Measurements from ENCODE around the gene B3GAT1. TPM values are rescaled to one million over a fixed set of nuclear protein-coding genes. Genes with fewer than 3 reads are reported as not detected.

The B3GAT1 gene
- total and polyA plus RNA-seq, 12 donors, result 0.09 to 10.3 (median 2.1) TPM; not detected in 1

DNA sequence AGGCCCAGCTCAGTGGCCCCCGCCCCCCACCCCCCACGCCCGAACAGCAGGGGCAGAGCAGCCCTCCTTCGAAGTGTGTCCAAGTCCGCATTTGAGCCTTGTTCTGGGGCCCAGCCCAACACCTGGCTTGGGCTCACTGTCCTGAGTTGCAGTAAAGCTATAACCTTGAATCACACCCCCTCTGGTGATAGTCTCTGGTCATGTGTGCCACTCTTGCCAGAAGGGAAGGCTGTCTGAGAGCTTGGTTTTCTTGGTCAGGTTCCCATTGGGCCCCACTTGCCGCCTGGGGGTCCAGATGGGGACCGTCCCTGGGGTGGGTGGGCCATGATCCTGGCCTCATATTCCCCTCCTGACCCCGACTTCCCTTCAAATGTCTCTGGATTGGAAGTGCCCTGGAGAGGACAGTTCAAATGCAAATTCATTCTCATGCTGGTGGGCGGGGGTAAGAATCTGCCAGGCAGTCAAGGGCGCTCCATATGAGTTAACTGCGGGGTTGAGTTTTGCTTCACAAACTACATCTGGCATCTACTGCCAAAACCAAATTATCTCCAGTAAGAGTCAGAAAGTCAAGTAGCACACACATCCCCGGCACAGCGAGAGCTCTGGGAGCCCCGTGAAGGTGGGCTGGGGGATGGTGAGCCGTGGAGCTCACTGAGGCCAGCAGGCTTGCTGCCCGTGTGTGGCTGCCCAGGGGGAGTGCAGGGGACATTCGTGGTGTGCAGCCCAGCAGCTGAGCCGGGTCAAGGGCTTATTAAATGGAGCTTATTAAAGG is 35.7 kb downstream of the B3GAT1 start:
- no peaks in the 10 kb centered on the region for H3K4me1 ChIP-seq (replicated peaks in 1 of 2)
- H3K27me3 ChIP-seq, result no peaks in the 10 kb centered on the region
- no peaks in the 10 kb centered on the region for H3K36me3 ChIP-seq (replicated peaks in 1 of 2)
- H3K27ac ChIP-seq, result no peak overlapping the region
- intact Hi-C loops (cut with DNase I), result no loop called here
- DNase-seq, result no peak
- H3K4me3 ChIP-seq, result no peak overlapping the region
- TF ChIP-seq POLR2A (IDR thresholded peaks at IDR 0.05), result no peak
- TF ChIP-seq, protein P1, sequence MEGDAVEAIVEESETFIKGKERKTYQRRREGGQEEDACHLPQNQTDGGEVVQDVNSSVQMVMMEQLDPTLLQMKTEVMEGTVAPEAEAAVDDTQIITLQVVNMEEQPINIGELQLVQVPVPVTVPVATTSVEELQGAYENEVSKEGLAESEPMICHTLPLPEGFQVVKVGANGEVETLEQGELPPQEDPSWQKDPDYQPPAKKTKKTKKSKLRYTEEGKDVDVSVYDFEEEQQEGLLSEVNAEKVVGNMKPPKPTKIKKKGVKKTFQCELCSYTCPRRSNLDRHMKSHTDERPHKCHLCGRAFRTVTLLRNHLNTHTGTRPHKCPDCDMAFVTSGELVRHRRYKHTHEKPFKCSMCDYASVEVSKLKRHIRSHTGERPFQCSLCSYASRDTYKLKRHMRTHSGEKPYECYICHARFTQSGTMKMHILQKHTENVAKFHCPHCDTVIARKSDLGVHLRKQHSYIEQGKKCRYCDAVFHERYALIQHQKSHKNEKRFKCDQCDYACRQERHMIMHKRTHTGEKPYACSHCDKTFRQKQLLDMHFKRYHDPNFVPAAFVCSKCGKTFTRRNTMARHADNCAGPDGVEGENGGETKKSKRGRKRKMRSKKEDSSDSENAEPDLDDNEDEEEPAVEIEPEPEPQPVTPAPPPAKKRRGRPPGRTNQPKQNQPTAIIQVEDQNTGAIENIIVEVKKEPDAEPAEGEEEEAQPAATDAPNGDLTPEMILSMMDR (IDR thresholded peaks at IDR 0.05), result no peak
- H3K9me3 ChIP-seq (replicated peaks in 1 of 3), result no peaks in the 10 kb centered on the region
- WGBS, 4 donors, result 73 to 78% (median 75%) methylated on average over 9 to 18 of the region's 18 CpGs

DNA sequence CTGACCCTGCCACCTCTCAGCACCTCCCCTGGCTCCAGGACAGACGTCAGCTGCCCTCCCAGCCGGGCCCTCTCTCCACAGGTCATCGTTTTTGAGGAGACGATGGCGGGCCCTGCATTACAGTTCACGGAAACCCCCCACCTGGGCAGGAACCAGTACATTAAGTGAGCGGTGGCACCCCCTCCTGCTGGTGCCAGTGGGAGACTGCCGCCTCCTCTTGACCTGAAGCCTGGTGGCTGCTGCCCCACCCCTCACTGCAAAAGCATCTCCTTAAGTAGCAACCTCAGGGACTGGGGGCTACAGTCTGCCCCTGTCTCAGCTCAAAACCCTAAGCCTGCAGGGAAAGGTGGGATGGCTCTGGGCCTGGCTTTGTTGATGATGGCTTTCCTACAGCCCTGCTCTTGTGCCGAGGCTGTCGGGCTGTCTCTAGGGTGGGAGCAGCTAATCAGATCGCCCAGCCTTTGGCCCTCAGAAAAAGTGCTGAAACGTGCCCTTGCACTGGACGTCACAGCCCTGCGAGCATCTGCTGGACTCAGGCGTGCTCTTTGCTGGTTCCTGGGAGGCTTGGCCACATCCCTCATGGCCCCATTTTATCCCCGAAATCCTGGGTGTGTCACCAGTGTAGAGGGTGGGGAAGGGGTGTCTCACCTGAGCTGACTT is 37.0 kb downstream of the B3GAT1 start:
- DNase-seq, result no peak
- TF ChIP-seq, protein P1 (IDR thresholded peaks at IDR 0.05), result no peak
- TF ChIP-seq POLR2A (IDR thresholded peaks at IDR 0.05), result no peak
- Histone ChIP-seq H3K36me3 (replicated peaks in 1 of 2) (no peaks in the 10 kb centered on the region), H3K4me1 (replicated peaks in 1 of 2) (no peaks in the 10 kb centered on the region), H3K4me3 (no peak overlapping the region), H3K27me3 (no peaks in the 10 kb centered on the region), H3K27ac (no peak overlapping the region), H3K9me3 (replicated peaks in 1 of 3) (no peaks in the 10 kb centered on the region)
- intact Hi-C loops (cut with DNase I), result no loop called here
- WGBS, 4 donors, result 74 to 88% (median 86%) methylated on average over 13 to 16 of the region's 16 CpGs

DNA sequence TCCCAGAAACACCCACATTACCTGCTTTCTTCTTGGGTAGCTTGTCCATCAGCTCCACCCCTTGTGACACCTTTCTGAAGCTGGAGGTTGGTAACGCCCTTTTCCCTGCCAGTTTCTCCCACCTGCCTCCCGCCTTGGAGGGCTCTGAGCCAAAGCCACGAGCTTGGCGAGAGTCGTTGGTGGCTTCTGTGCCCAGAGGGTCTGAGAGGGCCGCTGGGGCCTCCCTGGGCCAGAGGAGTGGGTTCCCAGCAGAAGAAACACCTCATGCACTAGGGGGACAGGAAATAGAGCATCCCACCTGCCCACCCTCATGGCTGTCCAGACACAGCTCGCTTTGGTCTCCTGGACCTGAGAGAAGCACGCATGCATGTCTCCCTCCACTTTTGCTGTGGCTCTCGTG is 37.9 kb downstream of the B3GAT1 start:
- intact Hi-C loops (cut with DNase I), result no loop called here
- 77 to 87% (median 83%) methylated on average over 5 to 9 of the region's 9 CpGs for WGBS, 4 donors
- Histone ChIP-seq H3K27ac (no peak overlapping the region), H3K9me3 (replicated peaks in 1 of 3) (no peaks in the 10 kb centered on the region), H3K36me3 (replicated peaks in 1 of 2) (no peaks in the 10 kb centered on the region), H3K4me3 (no peak overlapping the region), H3K4me1 (replicated peaks in 1 of 2) (no peaks in the 10 kb centered on the region), H3K27me3 (no peaks in the 10 kb centered on the region)
- TF ChIP-seq, protein P1 (IDR thresholded peaks at IDR 0.05), result no peak
- no peak for DNase-seq

DNA sequence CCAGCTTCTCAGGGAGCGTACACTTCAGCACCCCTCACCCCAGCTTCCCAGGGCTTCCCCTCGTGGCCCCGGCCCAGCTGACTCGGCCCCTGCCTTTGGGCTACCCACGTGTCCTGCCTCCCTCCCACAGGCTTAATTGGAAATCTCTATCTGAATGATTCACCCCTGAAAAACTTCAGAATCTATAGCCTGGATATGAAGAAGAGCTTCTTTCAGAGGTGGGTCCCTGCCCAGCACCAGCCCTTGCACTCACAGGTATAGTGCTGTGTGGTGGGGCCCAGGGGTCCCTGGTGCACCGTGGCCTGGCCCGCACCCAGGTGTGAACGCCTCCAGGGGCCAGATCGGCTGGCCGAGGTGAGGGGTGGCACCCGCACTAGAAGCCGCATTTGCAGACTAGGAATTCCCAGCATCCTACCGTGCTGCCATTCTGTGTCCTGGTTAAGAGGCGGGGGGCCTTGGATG is 38.4 kb downstream of the B3GAT1 start:
- Histone ChIP-seq H3K9me3 (replicated peaks in 1 of 3) (no peaks in the 10 kb centered on the region), H3K36me3 (replicated peaks in 1 of 2) (no peaks in the 10 kb centered on the region), H3K4me1 (replicated peaks in 1 of 2) (no peaks in the 10 kb centered on the region), H3K4me3 (no peak overlapping the region), H3K27ac (no peak overlapping the region), H3K27me3 (no peaks in the 10 kb centered on the region)
- DNase-seq, result no peak
- intact Hi-C loops (cut with DNase I), result no loop called here
- 79 to 95% (median 87%) methylated on average over 7 to 14 of the region's 14 CpGs for WGBS, 4 donors
- no peak for TF ChIP-seq POLR2A (IDR thresholded peaks at IDR 0.05)
- TF ChIP-seq, protein P1 (IDR thresholded peaks at IDR 0.05), result no peak

Data from adrenal gland (tissue), 12 donors.